Upper lobe of left lung (tissue), 6 donors: ENCODE results near the gene AMIGO2. TPM values are rescaled to one million over a fixed set of nuclear protein-coding genes. Genes with fewer than 3 reads are reported as not detected.

Experiments
- ATAC-seq, 2 donors: fragments of 200-7000 bp; cut with Tn5 transposase; one replicate each; pipeline ENCODE4 v1.9.1; 2022; ENCODE audit warnings: mild to moderate bottlenecking in 2 of 2, moderate library complexity in 2 of 2; ENCODE audit not compliant: low FRiP score in 2 of 2
- DNase-seq, 2 donors: peaks; one replicate each; pipeline ENCODE4 v3.0.0-alpha.2; 2019 to 2020
- H3K27ac ChIP-seq, 4 donors: fragments of 200-600 bp; sonication (generic); one replicate each; pipeline ENCODE4 v1.5.1; 2016 to 2019
- H3K27me3 ChIP-seq, 4 donors: fragments of 200-600 bp; sonication (generic); one replicate each; pipeline ENCODE4 v1.5.1; 2017 to 2019
- H3K36me3 ChIP-seq, 4 donors: fragments of 200-600 bp; sonication (generic); one replicate each; pipeline ENCODE4 v1.5.1; 2016 to 2019
- H3K4me1 ChIP-seq, 4 donors: fragments of 200-600 bp; sonication (generic); one replicate each; pipeline ENCODE4 v1.5.1; 2018 to 2019
- H3K4me3 ChIP-seq, 4 donors: fragments of 200-600 bp; sonication (generic); one replicate each; pipeline ENCODE4 v1.5.1; 2017 to 2019; ENCODE audit warnings: mild to moderate bottlenecking in 2 of 4, moderate library complexity in 1 of 4
- H3K9me3 ChIP-seq, 4 donors: fragments of 200-600 bp; sonication (generic); one replicate each; pipeline ENCODE4 v1.5.1; 2018 to 2019
- CTCF ChIP-seq, 6 experiments: fragments of 450-650 bp in 4 of 6; fragments of 200-600 bp in 2 of 6; sonication (generic) in 2 of 6; IDR thresholded peaks; one replicate each; pipeline ENCODE4 v1.5.1; 2016 to 2019; ENCODE audit warnings: antibody characterized with exemption in 6 of 6
- EP300 ChIP-seq, 4 donors: sonication (generic); formaldehyde crosslinking; IDR thresholded peaks; one replicate each; pipeline ENCODE4 v1.5.1; 2017; ENCODE audit warnings: antibody characterized with exemption in 4 of 4, control low read depth in 2 of 4
- POLR2A ChIP-seq, 4 donors: fragments of 450-650 bp; IDR thresholded peaks; one replicate each; pipeline ENCODE4 v1.5.1; 2016 to 2017; ENCODE audit warnings: antibody characterized with exemption in 4 of 4, mild to moderate bottlenecking in 2 of 4
- POLR2AphosphoS5 ChIP-seq, 2 donors: sonication (generic); formaldehyde crosslinking; IDR thresholded peaks; one replicate each; pipeline ENCODE4 v1.5.1; 2017; ENCODE audit warnings: antibody characterized with exemption in 2 of 2
- WGBS, 2 donors: methylation state at CpG; one replicate each; pipeline ENCODE4 v1.1.5; 2017 to 2018; 5-methylcytosine and 5-hydroxymethylcytosine counted together
- total RNA-seq, 6 donors: library from RNA; depleted of rRNA in 4 of 6; stranded (reverse); fragments of >200 nt in 4 of 6; gene quantifications; one replicate each; pipeline versions ENCODE4 v1.1.0 to v1.2.1, GENCODE V29; 2016 to 2021
- donor health status: DM: no; HTN: no; CAD: no; lungs with moderate emphysema.
- donor health status: DM: no; HTN: yes; CAD: no; lungs with severe emphysema.

Gene AMIGO2
- total RNA-seq, 6 donors from 2014 or later: 16.8 to 27.0 (median 22.2) TPM

- H3K4me3 ChIP-seq: no peak overlapping the region
- TF ChIP-seq POLR2AphosphoS5 (IDR thresholded peaks at IDR 0.05): no peak
- TF ChIP-seq POLR2A (IDR thresholded peaks at IDR 0.05): no peak
- no peak for TF ChIP-seq EP300 (IDR thresholded peaks at IDR 0.05)
- no peak for TF ChIP-seq CTCF (IDR thresholded peaks at IDR 0.05)
- no peaks in the 10 kb centered on the region for H3K9me3 ChIP-seq
- H3K36me3 ChIP-seq: no peaks in the 10 kb centered on the region
- no peaks in the 10 kb centered on the region for H3K27me3 ChIP-seq
- peaks cover 9 to 14% (median 12%) of the 10 kb centered on the region in 4 donors for H3K4me1 ChIP-seq
- DNase-seq: no peak
- H3K27ac ChIP-seq: no peak overlapping the region
- 47 to 81% methylated on average over 3 of the region's 3 CpGs for WGBS, 2 donors
- no peak for ATAC-seq
Observed at GRCh38 chr12:47095446-47096236, 15.9 kb upstream of the AMIGO2 start.

GRCh38 chr12:47094804-47095203 is 15.0 kb upstream of the AMIGO2 start:
- 82 to 92% methylated on average over 3 to 4 of the region's 4 CpGs for WGBS, 2 donors
- no peak for DNase-seq

GRCh38 chr12:47091009-47091408 is 11.2 kb upstream of the AMIGO2 start:
- no peak overlapping the region for H3K27ac ChIP-seq
- WGBS, 2 donors: 91 to 93% methylated on average over 2 of the region's 2 CpGs
- no peaks in the 10 kb centered on the region for H3K36me3 ChIP-seq
- ATAC-seq: no peak
- TF ChIP-seq POLR2A (IDR thresholded peaks at IDR 0.05): no peak
- no peak for DNase-seq
- no peaks in the 10 kb centered on the region for H3K9me3 ChIP-seq
- no peaks in the 10 kb centered on the region for H3K27me3 ChIP-seq
- no peak overlapping the region for H3K4me3 ChIP-seq
- H3K4me1 ChIP-seq: peaks cover 0 to 19% (median 10%) of the 10 kb centered on the region in 4 donors

More at GRCh38 chr12:47094804-47095203, 15.0 kb upstream of the AMIGO2 start:
- TF ChIP-seq POLR2AphosphoS5 (IDR thresholded peaks at IDR 0.05): no peak
- TF ChIP-seq EP300 (IDR thresholded peaks at IDR 0.05): no peak
- TF ChIP-seq CTCF (IDR thresholded peaks at IDR 0.05): no peak
- no peak for TF ChIP-seq POLR2A (IDR thresholded peaks at IDR 0.05)
- Histone ChIP-seq H3K9me3 (no peaks in the 10 kb centered on the region), H3K4me1 (peaks cover 9 to 14% (median 12%) of the 10 kb centered on the region in 4 donors), H3K36me3 (no peaks in the 10 kb centered on the region), H3K4me3 (no peak overlapping the region), H3K27me3 (no peaks in the 10 kb centered on the region), H3K27ac (no peak overlapping the region)
- no peak for ATAC-seq

GRCh38 chr12:47088021-47088944 is 8.5 kb upstream of the AMIGO2 start:
- no peaks in the 10 kb centered on the region for H3K9me3 ChIP-seq
- peaks cover 4 to 38% (median 20%) of the 10 kb centered on the region in 4 donors for H3K4me1 ChIP-seq
- no peaks in the 10 kb centered on the region for H3K27me3 ChIP-seq
- WGBS, 2 donors: 54 to 55% methylated on average over 7 of the region's 7 CpGs
- no peaks in the 10 kb centered on the region for H3K36me3 ChIP-seq
- ATAC-seq: no peak
- no peak overlapping the region for H3K4me3 ChIP-seq
- DNase-seq: no peak
- peak overlapping the region in 2 of 4 donors; percentile 31 to 42 for H3K27ac ChIP-seq
- no peak for TF ChIP-seq EP300 (IDR thresholded peaks at IDR 0.05)
- TF ChIP-seq CTCF (IDR thresholded peaks at IDR 0.05): no peak
- no peak for TF ChIP-seq POLR2A (IDR thresholded peaks at IDR 0.05)
- no peak for TF ChIP-seq POLR2AphosphoS5 (IDR thresholded peaks at IDR 0.05)

GRCh38 chr12:47087088-47087688 is 7.4 kb upstream of the AMIGO2 start:
- no peak overlapping the region for H3K27ac ChIP-seq

More at GRCh38 chr12:47087088-47087688, 7.4 kb upstream of the AMIGO2 start:
- 69 to 87% methylated on average over 2 of the region's 2 CpGs for WGBS, 2 donors
- Histone ChIP-seq H3K36me3 (no peaks in the 10 kb centered on the region), H3K27me3 (no peaks in the 10 kb centered on the region), H3K9me3 (no peaks in the 10 kb centered on the region), H3K4me1 (peaks cover 13 to 49% (median 28%) of the 10 kb centered on the region in 4 donors), H3K4me3 (no peak overlapping the region)
- no peak for DNase-seq
- no peak for TF ChIP-seq POLR2A (IDR thresholded peaks at IDR 0.05)
- TF ChIP-seq CTCF (IDR thresholded peaks at IDR 0.05): no peak
- TF ChIP-seq EP300 (IDR thresholded peaks at IDR 0.05): no peak
- TF ChIP-seq POLR2AphosphoS5 (IDR thresholded peaks at IDR 0.05): no peak
- ATAC-seq: no peak
